MM.1S (cell line): ENCODE data around the gene OLFM2.

Experiments used
- EZH2 ChIP-seq: fragments of 300-600 bp; sonication (generic); optimal IDR thresholded peaks from 2 replicates; pipeline ENCODE3; 2017; ENCODE audit warnings: low read depth, mild to moderate bottlenecking, antibody characterized with exemption, low read length, mixed read lengths
- TF ChIP-seq, protein P1 (sequence below): fragments of 300-600 bp; sonication (generic); IDR thresholded peaks from 2 replicates; pipeline ENCODE4 v1.5.1; 2016; ENCODE audit warnings: antibody characterized with exemption, low read length, mixed read lengths

DNA sequence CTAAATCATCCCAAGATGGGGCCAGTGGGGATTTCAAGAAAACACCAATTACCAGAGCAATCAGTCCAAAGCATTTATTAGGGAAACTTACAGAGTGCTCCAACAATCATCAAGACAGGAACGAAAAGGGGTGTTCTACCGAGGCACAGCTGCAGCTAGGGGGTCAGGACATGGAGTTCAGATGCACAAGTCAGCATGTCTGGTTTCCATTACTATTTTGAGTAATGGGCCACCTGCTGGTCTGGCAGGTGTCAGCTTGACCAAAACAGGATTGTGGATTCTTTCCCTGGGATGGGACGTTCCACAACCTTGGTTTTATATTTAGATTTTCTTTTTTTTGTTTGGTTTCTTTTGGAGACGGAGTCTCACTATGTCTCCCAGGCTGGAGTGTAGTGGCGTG, 112.5 kb downstream of the OLFM2 start:
- TF ChIP-seq, protein P1, sequence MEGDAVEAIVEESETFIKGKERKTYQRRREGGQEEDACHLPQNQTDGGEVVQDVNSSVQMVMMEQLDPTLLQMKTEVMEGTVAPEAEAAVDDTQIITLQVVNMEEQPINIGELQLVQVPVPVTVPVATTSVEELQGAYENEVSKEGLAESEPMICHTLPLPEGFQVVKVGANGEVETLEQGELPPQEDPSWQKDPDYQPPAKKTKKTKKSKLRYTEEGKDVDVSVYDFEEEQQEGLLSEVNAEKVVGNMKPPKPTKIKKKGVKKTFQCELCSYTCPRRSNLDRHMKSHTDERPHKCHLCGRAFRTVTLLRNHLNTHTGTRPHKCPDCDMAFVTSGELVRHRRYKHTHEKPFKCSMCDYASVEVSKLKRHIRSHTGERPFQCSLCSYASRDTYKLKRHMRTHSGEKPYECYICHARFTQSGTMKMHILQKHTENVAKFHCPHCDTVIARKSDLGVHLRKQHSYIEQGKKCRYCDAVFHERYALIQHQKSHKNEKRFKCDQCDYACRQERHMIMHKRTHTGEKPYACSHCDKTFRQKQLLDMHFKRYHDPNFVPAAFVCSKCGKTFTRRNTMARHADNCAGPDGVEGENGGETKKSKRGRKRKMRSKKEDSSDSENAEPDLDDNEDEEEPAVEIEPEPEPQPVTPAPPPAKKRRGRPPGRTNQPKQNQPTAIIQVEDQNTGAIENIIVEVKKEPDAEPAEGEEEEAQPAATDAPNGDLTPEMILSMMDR = no peak; the same call in 1 of the 2 replicates
- TF ChIP-seq EZH2 = no peak
